Large intestine (tissue), 3 donors: ENCODE measurements around the gene BCL2L13. TPM values are rescaled to one million over a fixed set of nuclear protein-coding genes. Genes with fewer than 3 reads are reported as not detected.

Experiments used
- DNase-seq, 2 donors: peaks; one replicate each; pipeline versions ENCODE4 v3.0.0 to v3.0.0-alpha.2; 2013
- H3K27ac ChIP-seq: one replicate; pipeline ENCODE4 v1.5.1; 2013; ENCODE audit warnings: low read length
- H3K27me3 ChIP-seq: 2 replicates; pipeline ENCODE4 v1.6.1; 2013; ENCODE audit warnings: low read length; ENCODE audit not compliant: control insufficient read depth, insufficient read depth
- H3K36me3 ChIP-seq: 2 replicates; pipeline ENCODE4 v1.6.1; 2013; ENCODE audit warnings: low read length; ENCODE audit not compliant: control insufficient read depth, insufficient read depth
- H3K4me1 ChIP-seq: one replicate; pipeline ENCODE4 v1.6.1; 2013; ENCODE audit warnings: low read length; ENCODE audit not compliant: control insufficient read depth, insufficient read depth
- H3K4me3 ChIP-seq: one replicate; pipeline ENCODE4 v1.5.1; 2013; ENCODE audit warnings: low read length
- H3K9me3 ChIP-seq: one replicate; pipeline ENCODE4 v1.6.1; 2013; ENCODE audit warnings: mild to moderate bottlenecking, low read depth, low read length, moderate library complexity; ENCODE audit not compliant: control insufficient read depth
- WGBS: methylation state at CpG from one replicate; pipeline ENCODE4 v1.1.5; 2013; ENCODE audit warnings: low lambda C conversion rate; ENCODE audit not compliant: insufficient coverage; 5-methylcytosine and 5-hydroxymethylcytosine counted together
- polyA plus RNA-seq: library from polyadenylated mRNA; unstranded; fragments of 120-200 nt; gene quantifications from one replicate; pipeline ENCODE4 v1.2.1, GENCODE V29; 2013

BCL2L13 gene
- polyA plus RNA-seq, 1 donor, result 30.0 TPM

DNA sequence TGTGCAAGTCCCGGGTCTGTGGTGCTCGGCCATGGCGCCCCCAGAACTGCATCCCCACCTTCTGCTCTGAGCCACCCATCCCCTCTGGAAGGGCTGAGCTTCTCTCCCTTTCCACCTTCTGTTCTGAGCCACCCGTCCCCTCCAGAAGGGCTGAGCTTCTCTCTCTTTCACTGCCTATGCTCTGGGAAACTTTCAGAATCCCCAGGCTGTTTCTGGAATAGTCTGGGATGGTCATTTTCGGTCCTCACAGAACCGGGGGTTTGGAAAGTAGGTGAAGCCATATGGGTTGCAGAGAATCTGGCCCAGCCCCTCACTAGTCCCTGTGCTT is 139.1 kb downstream of the BCL2L13 start:
- no peak overlapping the region for H3K27ac ChIP-seq
- WGBS, result no CpG with 5 or more reads among the region's 6 CpGs
- peaks cover 13% of the 10 kb centered on the region for H3K4me1 ChIP-seq
- no peaks in the 10 kb centered on the region for H3K9me3 ChIP-seq
- no peaks in the 10 kb centered on the region for H3K27me3 ChIP-seq
- no peaks in the 10 kb centered on the region for H3K36me3 ChIP-seq
- peak overlapping the region; percentile 13 for H3K4me3 ChIP-seq
- DNase-seq, result no peak

DNA sequence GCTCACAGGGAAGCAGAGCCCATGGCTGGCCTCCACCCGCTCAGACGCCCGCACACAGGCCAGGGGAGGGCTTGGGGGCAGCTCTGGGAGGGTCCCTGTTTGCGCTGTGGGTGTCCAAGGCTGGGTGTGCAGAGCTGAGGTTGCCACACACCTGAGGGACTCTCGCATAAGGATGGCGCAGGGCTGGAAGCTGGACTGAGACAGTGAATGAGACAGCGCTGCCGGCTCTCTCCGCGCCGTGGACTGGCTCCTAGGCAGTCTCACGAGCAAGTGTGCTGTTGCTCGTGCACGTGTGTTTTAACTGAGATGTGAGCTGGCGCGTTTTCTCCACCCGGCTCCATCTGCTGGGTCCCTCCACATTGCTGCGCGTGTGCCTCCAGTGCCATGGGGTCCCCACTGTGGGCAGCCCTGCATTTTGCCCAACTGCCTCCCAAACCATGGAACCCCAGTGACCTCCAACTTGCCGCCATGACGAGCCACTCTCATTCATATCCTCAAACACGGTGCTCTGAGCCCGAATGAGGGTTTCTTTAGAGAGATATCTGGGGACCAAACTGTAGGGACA is 139.9 kb downstream of the BCL2L13 start:
- no peak overlapping the region for H3K27ac ChIP-seq
- no peaks in the 10 kb centered on the region for H3K36me3 ChIP-seq
- no peaks in the 10 kb centered on the region for H3K9me3 ChIP-seq
- DNase-seq, result no peak
- no peaks in the 10 kb centered on the region for H3K27me3 ChIP-seq
- no peak overlapping the region for H3K4me3 ChIP-seq
- H3K4me1 ChIP-seq, result peaks cover 6% of the 10 kb centered on the region
- WGBS, result no CpG with 5 or more reads among the region's 23 CpGs

DNA sequence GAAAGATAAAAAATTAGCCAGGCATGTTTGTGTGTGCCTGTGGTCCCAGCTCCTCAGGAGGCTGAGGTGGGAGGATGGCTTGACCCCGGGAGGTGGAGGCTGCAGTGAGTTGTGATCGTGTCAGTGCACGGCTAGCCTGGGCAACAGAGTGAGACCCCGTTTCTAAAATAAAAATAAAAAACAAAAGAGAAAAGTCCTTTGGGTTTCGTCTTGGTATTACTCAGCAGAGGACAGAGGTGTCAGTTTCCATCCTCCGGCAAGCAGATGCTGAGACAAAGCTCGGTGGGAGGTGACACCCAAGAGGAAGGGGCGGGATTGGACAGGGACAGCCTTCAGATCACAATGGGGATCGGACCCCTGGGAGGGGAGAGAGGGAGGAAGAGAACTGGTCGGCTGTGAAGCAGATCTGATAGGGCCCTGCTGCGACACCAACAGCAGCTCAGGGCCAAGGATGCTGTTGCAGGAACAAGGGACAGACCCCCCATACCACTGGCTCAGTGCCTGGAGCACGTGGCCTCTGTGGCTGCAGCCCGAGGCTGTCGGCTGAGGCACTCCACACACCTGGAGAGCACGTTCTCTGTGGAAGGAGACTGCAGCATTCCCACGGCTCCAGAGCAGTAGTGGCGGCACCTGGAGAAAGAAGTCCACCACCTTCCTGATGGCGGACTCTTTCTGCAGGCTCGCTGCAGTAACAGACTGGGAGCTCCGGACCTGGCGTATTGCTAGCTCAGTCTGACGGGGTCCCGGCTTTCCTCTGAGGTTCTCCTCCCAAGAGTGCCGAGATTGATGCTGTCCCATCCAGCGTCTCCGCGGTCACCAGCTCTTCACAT is 140.9 kb downstream of the BCL2L13 start:
- Histone ChIP-seq H3K36me3 (no peaks in the 10 kb centered on the region), H3K4me3 (no peak overlapping the region), H3K27me3 (no peaks in the 10 kb centered on the region), H3K9me3 (no peaks in the 10 kb centered on the region), H3K4me1 (peaks cover 4% of the 10 kb centered on the region), H3K27ac (no peak overlapping the region)
- WGBS, result no CpG with 5 or more reads among the region's 27 CpGs
- DNase-seq, result no peak

DNA sequence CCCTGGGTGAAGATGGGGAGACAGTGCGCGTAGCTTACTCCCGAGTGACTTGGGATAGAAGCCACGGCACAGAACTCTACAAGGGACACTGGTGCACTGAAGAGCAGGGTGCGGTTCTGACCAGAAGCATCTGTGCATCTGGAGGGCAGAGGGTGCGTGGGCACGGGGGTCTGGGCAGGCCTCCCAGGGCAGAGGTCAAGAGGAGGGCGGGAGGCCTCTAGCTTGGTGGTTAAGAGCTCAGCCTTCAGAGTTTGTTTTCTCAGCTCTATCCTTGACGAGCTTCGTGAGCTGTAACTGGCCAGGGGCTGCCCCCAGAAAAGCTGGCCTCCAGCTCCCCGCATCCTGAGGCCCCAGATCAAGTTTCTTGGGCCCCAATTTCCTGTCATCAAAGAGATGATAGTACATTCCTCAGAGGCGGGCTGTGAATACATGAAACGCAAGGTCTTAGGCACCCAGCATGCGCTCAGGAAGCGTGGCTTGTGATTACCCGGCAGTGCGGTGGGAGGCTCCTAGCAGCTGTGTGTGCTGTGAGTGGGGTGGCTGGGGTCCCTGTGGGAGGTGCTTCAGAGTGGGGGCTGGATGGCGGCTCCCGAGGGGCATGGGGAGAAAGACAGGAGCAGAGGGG is 141.7 kb downstream of the BCL2L13 start:
- H3K27ac ChIP-seq, result no peak overlapping the region
- H3K4me1 ChIP-seq, result peaks cover 4% of the 10 kb centered on the region
- WGBS, result no CpG with 5 or more reads among the region's 19 CpGs
- H3K36me3 ChIP-seq, result no peaks in the 10 kb centered on the region
- no peak for DNase-seq
- no peaks in the 10 kb centered on the region for H3K27me3 ChIP-seq
- H3K4me3 ChIP-seq, result no peak overlapping the region
- H3K9me3 ChIP-seq, result no peaks in the 10 kb centered on the region

Other genes with a start within 250 kb of the BCL2L13 start
- gene SLC25A18, start 75.3 kb upstream of the BCL2L13 start, polyA plus RNA-seq, result 0.46 TPM
- 94.8 TPM for gene ATP6V1E1, start 10.0 kb upstream of the BCL2L13 start, polyA plus RNA-seq
- gene BID, start 135.7 kb downstream of the BCL2L13 start, polyA plus RNA-seq, result 22.2 TPM